RWPE1 (cell line): ENCODE data around the gene ZNF77.

Experiments
- CTCF ChIA-PET: fragments of 350-600 bp; sonication (Branson Sonifier 250); formaldehyde crosslinking; extraction: SDS; loops from one replicate; lab custom pipeline; 2021; lab: Yijun Ruan, JAX
- POLR2A ChIA-PET: fragments of 400-600 bp; formaldehyde crosslinking; extraction: SDS; loops from one replicate; lab custom pipeline; 2020; ENCODE audit warnings: antibody characterized with exemption; ENCODE audit not compliant: low non-redundant PET; lab: Yijun Ruan, JAX
- DNase-seq: peaks from one replicate; pipeline ENCODE4 v3.0.0; 2012; ENCODE audit warnings: low spot score
- H3K27ac ChIP-seq: fragments of 450-650 bp; 2 replicates; pipeline ENCODE4 v1.5.1; 2017
- CTCF ChIP-seq: fragments of 450-650 bp; conservative IDR thresholded peaks from 2 replicates; pipeline ENCODE4 v1.5.1; 2017; ENCODE audit warnings: low read depth, mild to moderate bottlenecking

The ZNF77 gene

GRCh38 chr19:2981898-2982297 is 37.1 kb upstream of the ZNF77 start:
- no peak for TF ChIP-seq CTCF
- ChIA-PET CTCF (no interaction called here), POLR2A (no interaction called here)
- H3K27ac ChIP-seq: peak overlapping the region; percentile 100
- no peak for DNase-seq

GRCh38 chr19:2978772-2979171 is 34.0 kb upstream of the ZNF77 start:
- H3K27ac ChIP-seq: peak overlapping the region; percentile 67
- DNase-seq: no peak
- ChIA-PET POLR2A (no interaction called here), CTCF (no interaction called here)
- no peak for TF ChIP-seq CTCF

GRCh38 chr19:2978166-2978767 is 33.5 kb upstream of the ZNF77 start:
- ChIA-PET CTCF (no interaction called here), POLR2A (no interaction called here)
- peak overlapping the region; percentile 67 for H3K27ac ChIP-seq
- DNase-seq: no peak
- TF ChIP-seq CTCF: no peak

- CTCF ChIA-PET: no interaction called here
- POLR2A ChIA-PET: interaction anchor here (1.0 kb wide), 1 partner anchor 57 kb away, joined by 3 read pairs; no protein-coding TSS in a partner anchor
- H3K27ac ChIP-seq: peak overlapping the region; percentile 67
- no peak for TF ChIP-seq CTCF
- DNase-seq: no peak
Measured at GRCh38 chr19:2977746-2978138, 33.0 kb upstream of the ZNF77 start.

- ChIA-PET CTCF (no interaction called here), POLR2A (interaction anchor here (0.6 to 1.0 kb wide), 2 partner anchors 57 to 207 kb away, joined by 3 read pairs; no protein-coding TSS in a partner anchor)
- no peak for TF ChIP-seq CTCF
- H3K27ac ChIP-seq: peak within 1 kb of the TSS; percentile 67
- DNase-seq: peak; percentile 99
Measured at GRCh38 chr19:2977001-2977745, 32.4 kb upstream of the ZNF77 start, which contains the start of gene TLE6. Gene TLE6, plus strand, starts transcription at chr19:2977564. Its CDS starts 670 bp downstream, at chr19:2978234.

GRCh38 chr19:2976609-2977000 is 31.8 kb upstream of the ZNF77 start:
- TF ChIP-seq CTCF: no peak
- H3K27ac ChIP-seq: peak overlapping the region; percentile 67
- no peak for DNase-seq
- POLR2A ChIA-PET: interaction anchor here (0.6 kb wide), 1 partner anchor 208 kb away, joined by 3 read pairs; no protein-coding TSS in a partner anchor
- CTCF ChIA-PET: no interaction called here
